Lower leg skin (tissue), 3 donors: ENCODE measurements around the gene TBPL2.

ENCODE experiments used
- CTCF ChIP-seq, 3 donors: fragments of 450-650 bp; IDR thresholded peaks; one replicate each; pipeline ENCODE4 v1.5.1; 2016; ENCODE audit warnings: antibody characterized with exemption in 3 of 3, mild to moderate bottlenecking in 3 of 3, moderate library complexity in 2 of 3
- POLR2A ChIP-seq, 2 donors: fragments of 450-650 bp; IDR thresholded peaks; one replicate each; pipeline ENCODE4 v1.6.1; 2016 to 2017; ENCODE audit warnings: antibody characterized with exemption in 2 of 2, mild to moderate bottlenecking in 1 of 2, moderate library complexity in 1 of 2

- TF ChIP-seq CTCF (IDR thresholded peaks at IDR 0.05) (no peak), POLR2A (IDR thresholded peaks at IDR 0.05) (no peak)
Measured at GRCh38 chr14:55450124-55450523, 9.7 kb upstream of the TBPL2 start.
